SK-N-SH (cell line): Measurements from ENCODE around the gene NEK10.

Experiments
- CTCF ChIP-seq: fragments of 200-600 bp; sonication (generic); IDR thresholded peaks from 2 replicates; pipeline ENCODE4 v1.6.1; 2017; ENCODE audit warnings: antibody characterized with exemption, mild to moderate bottlenecking, moderate library complexity
- RAD21 ChIP-seq: IDR thresholded peaks from 2 replicates; pipeline ENCODE4 v1.6.1; 2012; ENCODE audit warnings: mild to moderate bottlenecking, low read length

- TF ChIP-seq CTCF (no peak), RAD21 (no peak)
Observed at GRCh38 chr3:27352047-27352446, 17.1 kb downstream of the NEK10 start.
